ENCODE data around the gene HSPG2. TPM values are rescaled to one million over a fixed set of nuclear protein-coding genes. Genes with fewer than 3 reads are reported as not detected.

The HSPG2 gene
- total and polyA plus RNA-seq, 2 of the 13 experiments (the other 11 are each of a cell fraction or from before 2014, with no cell fraction given), result 9.1 to 13.1 TPM

DNA sequence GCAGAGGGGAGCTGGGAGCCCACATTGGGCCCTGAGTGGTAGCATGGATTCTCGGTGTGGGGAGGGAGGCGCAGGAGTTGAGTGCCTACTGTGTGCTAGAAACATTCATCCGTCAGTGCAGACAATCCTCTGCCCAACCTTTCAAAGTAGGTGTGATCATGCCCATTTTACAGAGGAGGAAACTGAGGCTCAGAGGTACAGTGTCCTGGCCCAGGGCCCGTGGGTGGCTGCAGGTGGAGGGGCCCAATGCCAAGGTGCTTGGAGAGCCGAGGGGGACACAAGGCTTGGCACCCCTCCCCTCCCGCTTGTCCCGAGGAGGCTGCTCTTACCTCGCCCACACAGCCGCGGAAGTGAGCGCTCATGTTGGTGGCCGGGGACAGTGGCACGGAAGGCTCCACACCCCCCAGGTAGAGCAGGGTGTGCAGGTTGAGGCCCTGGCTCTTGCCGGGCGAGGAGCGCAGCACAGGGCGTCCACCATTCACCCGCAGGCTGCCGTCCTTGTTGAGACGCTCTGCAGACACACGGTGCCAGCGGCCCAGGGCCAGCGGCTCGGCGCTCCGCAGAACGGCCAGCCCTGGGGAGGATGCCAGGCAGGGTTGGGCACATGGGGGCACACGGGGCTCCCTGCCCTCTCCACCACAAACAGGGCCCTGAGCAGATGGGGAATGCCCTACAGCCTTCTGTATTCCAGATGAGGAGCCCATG, 108.5 kb downstream of the HSPG2 start:
- BruUV-seq (replicated peaks), result no TSS peak
- in situ Hi-C loops (cut with HindIII; ENCODE audit: extremely low pct_ligation_motif_present, low pct_unique_long_range_greater_than_20kb) (no loop called here), intact Hi-C loops (cut with micrococcal nuclease; ENCODE audit: unreplicated experiment) (no loop called here)
- TF ChIP-seq ZNF629 (CRISPR knock-in tag; conservative IDR thresholded peaks at IDR 0.05) (peak; percentile 90), MIER3 (CRISPR knock-in tag; IDR thresholded peaks at IDR 0.05; ENCODE audit: borderline replicate concordance) (no peak)
- Histone ChIP-seq H4K20me1 (ENCODE audit: insufficient read depth, low read length) (no peaks in the 10 kb centered on the region), H3K4me3 (replicated peaks in 1 of 3; ENCODE audit: insufficient read depth in 1 of 3, low read depth in 2 of 3, low read length in 3 of 3) (no peak overlapping the region), H3K27ac (ENCODE audit: extremely low read length, insufficient read depth, low read length) (no peak overlapping the region), H3K27me3 (ENCODE audit: control insufficient read depth in 1 of 2, insufficient read depth in 2 of 2, low read length in 2 of 2) (no peaks in the 10 kb centered on the region), H3K4me1 (ENCODE audit: insufficient read depth, low read length) (0 out of 2 replicates have a peak, but pooled peaks cover under 1% of the 10 kb centered on the region), H3K36me3 (replicated peaks in 1 of 2; ENCODE audit: control insufficient read depth in 1 of 2, insufficient read depth in 2 of 2, low read length in 2 of 2) (peaks cover 19 to 30% of the 10 kb centered on the region in 2 experiments; a peak in 4 of 5 replicates), H3K4me2 (ENCODE audit: low read depth, low read length) (no peak overlapping the region), H3K9me3 (ENCODE audit: low read length) (no peaks in the 10 kb centered on the region), H3K9ac (ENCODE audit: insufficient read depth, low read depth, low read length) (no peak overlapping the region), H3K79me2 (ENCODE audit: insufficient read depth, low read length) (no peaks in the 10 kb centered on the region), H2AFZ (ENCODE audit: low read length) (no peak overlapping the region)
- ChIA-PET POLR2A (no interaction called here), CTCF (ENCODE audit: low intra/inter-chr PET ratio, low total read pairs) (no interaction called here)
- WGBS (ENCODE audit: low lambda C conversion rate), result 90% methylated on average over 4 of the region's 28 CpGs
- ATAC-seq (no peak), DNase-seq (ENCODE audit: low spot score) (no peak), FAIRE-seq (no peak)

- WGBS (ENCODE audit: low lambda C conversion rate), result 99% methylated on average over 10 of the region's 13 CpGs
- ChIA-PET POLR2A (no interaction called here), CTCF (ENCODE audit: low intra/inter-chr PET ratio, low total read pairs) (no interaction called here)
- Histone ChIP-seq H3K27ac (ENCODE audit: extremely low read length, insufficient read depth, low read length) (no peak overlapping the region), H3K9me3 (ENCODE audit: low read length) (no peaks in the 10 kb centered on the region), H3K4me3 (replicated peaks in 1 of 3; ENCODE audit: insufficient read depth in 1 of 3, low read depth in 2 of 3, low read length in 3 of 3) (no peak overlapping the region), H3K27me3 (ENCODE audit: control insufficient read depth in 1 of 2, insufficient read depth in 2 of 2, low read length in 2 of 2) (no peaks in the 10 kb centered on the region), H3K9ac (ENCODE audit: insufficient read depth, low read depth, low read length) (no peak overlapping the region), H3K4me1 (ENCODE audit: insufficient read depth, low read length) (no peaks in the 10 kb centered on the region), H3K4me2 (ENCODE audit: low read depth, low read length) (no peak overlapping the region), H2AFZ (ENCODE audit: low read length) (no peak overlapping the region), H4K20me1 (ENCODE audit: insufficient read depth, low read length) (no peaks in the 10 kb centered on the region), H3K36me3 (replicated peaks in 1 of 2; ENCODE audit: control insufficient read depth in 1 of 2, insufficient read depth in 2 of 2, low read length in 2 of 2) (peaks cover 18 to 27% of the 10 kb centered on the region in 2 experiments; a peak in 4 of 5 replicates), H3K79me2 (ENCODE audit: insufficient read depth, low read length) (no peaks in the 10 kb centered on the region)
- in situ Hi-C loops (cut with HindIII; ENCODE audit: extremely low pct_ligation_motif_present, low pct_unique_long_range_greater_than_20kb) (no loop called here), intact Hi-C loops (cut with micrococcal nuclease; ENCODE audit: unreplicated experiment) (no loop called here)
- no TSS peak for BruUV-seq (replicated peaks)
- no peak for TF ChIP-seq PAF1 (CRISPR knock-in tag; IDR thresholded peaks at IDR 0.05)
- peak; percentile 54; the same call in 1 of the 2 replicates for TF ChIP-seq HNRNPL (IDR thresholded peaks at IDR 0.05; ENCODE audit: low read depth, low read length)
- DNase-seq (ENCODE audit: low spot score) (no peak), FAIRE-seq (no peak), ATAC-seq (no peak)
Observed at GRCh38 chr1:21828075-21828474, 109.0 kb downstream of the HSPG2 start.
